GM18520 (cell line): Measurements from ENCODE around the gene ATAD3B.
"Not testable (repeated sequence)": the region's sequence is repeated elsewhere in the genome, so short reads cannot be mapped to it uniquely, and the experiment has no call there.

ENCODE experiments used
- ATAC-seq: cut with Tn5 transposase; IDR thresholded peaks from one replicate; pipeline ENCODE4 v1.9.1; 2021; ENCODE audit not compliant: unreplicated experiment

The ATAD3B gene

DNA sequence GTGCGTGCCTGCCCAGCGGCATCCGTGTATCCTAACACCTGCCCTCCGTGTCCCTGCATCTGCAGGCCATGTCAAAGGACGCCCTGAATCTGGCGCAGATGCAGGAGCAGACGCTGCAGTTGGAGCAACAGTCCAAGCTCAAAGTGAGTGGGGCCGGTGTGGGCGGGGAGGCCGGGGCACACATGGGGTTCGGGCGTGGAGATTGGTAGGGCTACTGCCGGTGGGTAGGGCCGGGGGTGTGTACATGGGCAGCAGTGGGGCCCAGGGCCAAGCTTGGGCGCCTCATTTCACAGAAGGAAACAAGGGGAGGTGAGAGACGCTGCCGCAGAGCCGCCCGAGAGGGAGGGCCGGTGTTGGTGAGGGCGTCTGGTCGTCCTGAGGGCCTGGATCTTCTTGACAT, 20.9 kb upstream of the ATAD3B start:
- ATAC-seq: not testable (repeated sequence)

DNA sequence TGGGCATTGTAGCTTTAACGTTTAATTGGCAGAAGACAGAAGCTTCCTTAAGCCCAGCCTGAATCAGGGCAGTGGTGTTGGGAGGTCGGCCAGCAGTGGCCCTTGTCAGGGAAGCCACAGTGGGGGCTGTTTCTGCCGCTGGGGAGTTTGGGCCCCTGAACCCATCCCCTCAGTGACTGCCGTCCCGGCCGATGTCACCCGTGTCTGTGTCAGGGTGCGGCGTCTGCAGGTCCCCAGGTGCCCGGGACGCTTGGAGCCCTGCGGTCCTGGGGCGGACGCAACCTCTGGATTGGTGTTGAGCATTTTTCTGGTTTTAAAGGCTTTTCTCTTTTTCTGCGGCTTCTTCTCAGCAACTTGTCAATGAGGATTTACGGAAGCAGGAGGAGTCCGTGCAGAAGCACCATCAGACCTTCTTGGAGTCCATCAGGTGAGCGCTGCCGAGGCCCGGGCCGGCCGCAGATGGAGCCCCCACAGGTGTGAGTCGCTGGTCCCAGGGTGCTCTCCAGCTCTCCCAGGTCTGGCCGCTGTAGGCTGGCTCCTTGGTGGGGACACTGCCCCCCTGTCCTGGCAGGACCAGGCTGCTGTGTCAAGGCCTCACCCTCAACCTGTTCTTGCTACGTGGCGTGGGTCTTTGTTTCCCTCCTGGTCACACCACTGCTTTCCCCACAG, 19.7 kb upstream of the ATAD3B start:
- no peak for ATAC-seq

DNA sequence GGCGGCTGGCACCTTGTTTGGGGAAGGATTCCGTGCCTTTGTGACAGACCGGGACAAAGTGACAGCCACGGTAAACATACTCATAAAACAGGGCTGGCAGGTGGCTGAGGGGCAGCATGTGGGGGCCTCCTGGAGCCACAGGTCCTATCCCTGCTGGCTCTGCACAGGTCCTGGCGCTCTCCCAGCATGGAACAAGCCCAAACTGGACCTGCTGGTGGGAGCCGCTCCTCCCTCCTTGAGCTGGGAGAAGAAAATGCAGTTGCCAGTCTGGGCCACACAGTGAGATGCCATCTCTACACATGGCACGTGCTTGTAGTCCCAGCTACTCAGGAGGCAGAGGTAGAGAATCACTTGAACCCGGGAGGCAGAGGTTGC, 19.2 kb upstream of the ATAD3B start:
- not testable (repeated sequence) for ATAC-seq

DNA sequence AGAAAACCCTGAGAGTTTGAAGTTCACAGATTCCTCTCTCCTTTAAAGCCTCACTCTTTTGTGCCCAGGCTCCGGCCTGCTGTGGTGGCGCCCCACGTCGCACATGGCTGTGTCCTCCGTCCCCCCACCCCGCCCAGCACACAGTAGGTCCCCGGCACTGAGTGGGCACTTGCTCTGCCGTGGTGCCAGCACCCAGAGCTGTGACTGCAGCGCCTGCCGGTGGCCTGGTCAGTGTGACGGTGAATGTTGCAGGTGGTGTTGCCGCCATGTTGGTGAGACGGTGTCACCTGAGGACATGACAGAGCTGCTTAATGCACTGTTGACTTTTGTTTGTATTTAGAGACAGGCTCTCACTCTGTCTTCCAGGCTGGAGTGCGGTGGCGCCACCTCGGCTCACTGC, 18.7 kb upstream of the ATAD3B start:
- ATAC-seq: no peak

DNA sequence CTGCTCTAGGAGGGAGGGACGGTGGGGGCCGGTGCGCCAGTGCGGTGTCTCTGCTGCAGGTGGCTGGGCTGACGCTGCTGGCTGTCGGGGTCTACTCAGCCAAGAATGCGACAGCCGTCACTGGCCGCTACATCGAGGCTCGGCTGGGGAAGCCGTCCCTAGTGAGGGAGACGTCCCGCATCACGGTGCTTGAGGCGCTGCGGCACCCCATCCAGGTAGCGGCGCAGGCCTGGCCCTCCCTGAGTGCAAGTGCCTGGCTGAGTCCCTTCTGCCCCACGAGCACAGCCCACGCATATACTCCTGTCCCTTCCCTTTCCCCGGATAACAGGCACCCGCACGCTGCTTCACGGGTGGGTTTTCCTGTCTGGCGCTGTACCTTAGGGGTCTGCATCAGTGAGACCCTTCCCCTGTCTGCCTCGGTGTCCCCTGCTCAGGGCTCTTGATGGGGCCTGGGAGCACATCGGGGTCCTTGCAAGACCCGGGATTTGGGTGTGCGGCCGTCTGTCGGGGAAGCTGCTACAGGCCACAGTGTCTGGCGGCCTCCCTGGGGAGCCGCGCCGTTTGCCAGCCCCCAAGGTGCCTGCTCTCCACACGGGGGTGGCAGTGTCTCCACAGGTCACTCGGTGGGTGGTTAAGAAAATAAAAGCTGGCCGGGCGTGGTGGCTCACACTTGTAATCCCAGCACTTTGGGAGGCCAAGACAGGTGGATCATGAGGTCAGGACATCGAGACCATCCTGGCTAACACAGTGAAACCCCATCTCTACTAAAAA, 17.1 kb upstream of the ATAD3B start:
- ATAC-seq: not testable (repeated sequence)

DNA sequence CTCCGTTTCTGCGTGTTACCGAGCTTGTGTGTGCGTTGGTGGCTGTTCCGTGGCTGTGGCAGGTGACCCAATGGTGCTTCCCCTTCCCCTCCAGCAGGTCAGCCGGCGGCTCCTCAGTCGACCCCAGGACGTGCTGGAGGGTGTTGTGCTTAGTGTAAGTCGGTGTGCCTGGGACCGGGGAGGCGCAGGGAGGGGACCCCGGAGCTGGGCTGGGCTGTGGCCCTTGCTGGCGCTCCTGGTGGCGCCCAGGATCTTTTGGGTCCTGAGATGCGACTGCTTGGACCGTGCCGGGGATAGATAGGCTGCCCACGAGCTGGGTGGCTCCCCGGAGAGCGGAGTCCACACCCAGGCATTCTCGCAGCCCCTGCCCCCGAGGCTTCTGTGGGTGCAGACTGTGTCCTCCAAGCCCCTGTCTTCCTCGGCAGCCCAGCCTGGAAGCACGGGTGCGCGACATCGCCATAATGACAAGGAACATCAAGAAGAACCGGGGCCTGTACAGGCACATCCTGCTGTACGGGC, 16.1 kb upstream of the ATAD3B start:
- no peak for ATAC-seq

DNA sequence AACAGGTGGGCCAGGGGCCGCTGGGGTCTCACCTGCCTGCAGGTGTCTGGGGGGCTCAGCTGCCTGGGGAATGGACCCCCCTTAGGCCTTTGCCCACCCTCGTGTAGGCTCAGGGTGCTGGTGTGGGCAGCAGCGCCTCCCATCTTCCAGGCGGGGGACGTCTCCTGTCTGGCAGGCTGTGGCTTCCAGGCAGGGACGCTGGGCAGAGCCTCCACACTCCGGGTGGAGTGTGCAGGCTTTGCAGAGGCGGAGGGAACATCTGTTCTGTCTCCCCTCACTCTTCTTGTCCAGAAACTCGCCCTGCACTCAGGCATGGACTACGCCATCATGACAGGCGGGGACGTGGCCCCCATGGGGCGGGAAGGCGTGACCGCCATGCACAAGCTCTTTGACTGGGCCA, 15.6 kb upstream of the ATAD3B start:
- not testable (repeated sequence) for ATAC-seq

DNA sequence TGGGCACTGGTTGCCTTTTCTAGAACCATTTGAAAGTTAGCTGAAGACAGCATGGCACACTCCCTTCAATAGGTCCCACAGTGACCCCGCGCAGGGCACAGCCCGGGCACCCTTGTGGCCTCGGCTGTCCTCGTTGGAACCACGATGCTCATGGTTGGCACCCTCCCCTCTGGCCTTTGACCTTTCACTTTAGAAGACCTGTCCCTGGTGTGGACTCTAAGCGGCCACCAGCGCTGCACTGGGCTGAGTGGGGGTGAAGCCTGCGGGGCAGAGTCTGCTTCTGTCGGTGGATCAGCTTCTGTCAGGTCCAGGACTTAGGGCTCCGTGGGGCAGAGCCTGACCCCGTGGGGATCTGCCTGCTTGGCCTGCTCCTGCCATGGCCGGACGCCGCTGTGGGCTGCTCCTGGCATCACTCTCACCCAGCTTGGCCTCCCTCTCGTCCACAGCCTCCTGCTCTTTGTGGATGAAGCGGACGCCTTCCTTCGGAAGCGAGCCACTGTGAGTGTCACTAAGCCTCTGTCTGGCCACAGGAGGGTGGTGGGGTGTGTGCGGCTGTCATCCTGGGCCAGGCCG, 14.8 kb upstream of the ATAD3B start:
- not testable (repeated sequence) for ATAC-seq

DNA sequence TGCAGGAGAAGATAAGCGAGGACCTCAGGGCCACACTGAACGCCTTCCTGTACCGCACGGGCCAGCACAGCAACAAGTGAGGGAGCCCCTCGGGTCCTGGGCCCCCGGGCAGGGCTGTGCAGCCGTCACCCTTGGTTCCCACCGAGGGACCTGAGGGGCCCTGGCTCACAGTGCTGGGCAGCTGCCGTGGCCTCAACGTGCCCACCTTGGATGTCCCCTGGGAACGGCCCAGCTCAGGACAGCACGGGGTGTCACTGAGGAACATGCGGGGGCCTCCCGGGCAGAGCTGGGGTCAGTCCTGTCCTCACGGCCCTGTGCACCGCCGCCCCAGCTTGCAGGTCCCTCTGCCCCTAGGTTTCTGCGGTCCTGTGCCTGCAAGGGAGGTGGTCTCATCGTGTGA, 12.4 kb upstream of the ATAD3B start:
- ATAC-seq: not testable (repeated sequence)

DNA sequence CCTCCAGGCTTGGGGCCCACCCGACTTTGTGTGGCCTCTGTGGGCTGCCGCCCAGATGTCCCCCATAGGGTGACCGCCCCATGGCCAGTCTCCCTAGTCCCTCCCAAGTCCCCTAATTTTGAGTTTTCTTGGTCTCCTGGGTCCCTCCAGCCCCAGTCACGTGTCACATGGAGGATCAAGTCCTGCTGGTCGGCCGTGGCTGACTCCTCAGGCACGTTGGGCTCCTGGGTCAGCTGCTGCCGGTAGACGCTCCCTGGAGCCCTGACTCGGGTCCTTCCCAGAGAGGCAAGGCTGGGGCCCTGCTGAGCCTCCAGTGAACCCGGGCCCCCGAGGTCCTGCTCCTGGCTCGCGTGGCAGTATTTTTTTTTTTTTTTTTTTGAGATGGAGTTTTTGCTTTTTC, 11.9 kb upstream of the ATAD3B start:
- ATAC-seq: not testable (repeated sequence)

DNA sequence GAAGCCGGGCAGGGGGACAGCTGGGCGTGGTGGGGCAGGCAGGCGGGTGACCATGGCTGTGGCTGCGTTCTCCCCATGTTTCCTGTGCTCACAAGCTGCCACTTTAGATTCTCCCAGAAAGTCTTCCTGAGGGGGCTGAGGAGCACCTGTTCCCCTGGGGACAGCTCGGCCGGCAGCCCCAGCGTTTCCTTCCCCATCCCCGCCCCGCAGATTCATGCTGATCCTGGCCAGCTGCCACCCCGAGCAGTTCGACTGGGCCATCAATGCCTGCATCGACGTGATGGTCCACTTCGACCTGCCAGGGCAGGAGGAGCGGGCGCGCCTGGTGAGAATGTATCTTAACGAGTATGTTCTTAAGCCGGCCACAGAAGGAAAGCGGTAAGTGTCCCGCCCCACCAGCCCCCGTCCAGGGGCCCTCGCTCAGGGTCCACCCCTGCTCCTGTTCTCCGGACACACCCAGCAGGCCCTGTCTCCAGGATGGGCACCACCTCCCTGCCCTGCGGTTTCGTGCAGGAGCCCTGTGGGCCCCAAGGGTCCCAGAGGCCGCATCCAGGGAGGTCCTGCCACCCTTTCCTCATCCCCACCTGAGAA, 10.9 kb upstream of the ATAD3B start:
- no peak for ATAC-seq

DNA sequence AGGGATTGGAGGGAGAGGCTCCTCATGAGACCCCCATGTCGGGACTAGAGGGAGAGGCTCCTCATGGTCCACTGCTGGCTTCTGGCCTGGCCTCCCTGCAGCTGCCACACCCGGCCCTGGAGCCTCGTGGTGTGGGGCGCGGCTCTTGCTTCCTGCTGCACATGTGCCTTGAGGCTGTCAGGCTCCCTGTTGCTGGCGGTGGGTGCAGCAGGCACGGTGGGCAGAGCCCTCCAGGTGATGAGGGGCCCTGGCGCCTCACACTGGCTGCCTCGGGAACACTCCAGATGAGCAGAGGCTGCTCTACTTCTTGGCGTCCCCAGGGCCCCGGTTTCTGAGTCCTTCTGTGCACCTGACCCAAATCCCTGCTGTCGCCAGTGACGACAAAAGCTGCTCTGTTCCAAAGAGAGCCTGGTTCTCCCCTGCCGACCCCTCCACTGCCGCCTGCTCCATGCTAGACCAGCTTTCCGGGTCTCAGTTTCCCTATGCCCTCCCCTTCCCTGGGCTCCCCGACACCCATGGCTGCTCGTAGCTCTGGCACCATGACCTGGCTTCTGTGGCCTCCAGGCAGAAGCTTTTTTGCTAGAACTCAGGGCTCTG, 9.7 kb upstream of the ATAD3B start:
- ATAC-seq: no peak

DNA sequence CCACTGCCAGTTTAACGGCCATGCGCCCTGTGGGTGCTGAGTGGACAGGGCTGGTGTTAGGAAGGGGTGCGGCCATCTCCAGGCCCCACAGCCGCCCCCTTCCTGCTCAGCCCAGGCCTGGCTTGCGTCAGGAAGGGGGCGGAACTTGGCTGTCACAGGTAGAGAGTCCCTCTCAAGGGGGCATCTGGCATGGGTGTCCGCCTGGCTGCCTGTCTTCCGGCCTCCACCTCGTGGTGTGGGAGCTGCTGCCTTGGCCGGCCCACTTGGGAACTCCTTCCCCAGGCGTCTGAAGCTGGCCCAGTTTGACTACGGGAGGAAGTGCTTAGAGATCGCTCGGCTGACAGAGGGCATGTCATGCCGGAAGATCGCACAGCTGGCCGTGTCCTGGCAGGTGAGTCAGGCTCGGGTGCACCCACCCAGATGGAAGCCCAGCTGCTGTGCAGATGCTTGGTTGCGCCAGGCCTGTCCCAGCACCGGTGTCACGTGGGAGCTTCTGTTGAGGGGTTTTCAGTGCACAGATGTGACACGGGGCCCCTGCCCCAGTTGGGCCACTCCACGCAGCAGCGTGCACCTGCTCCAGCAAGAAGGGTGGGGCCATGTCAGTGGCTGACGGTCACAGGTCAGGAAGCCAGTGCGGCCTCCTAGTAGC, 9.1 kb upstream of the ATAD3B start:
- no peak for ATAC-seq

DNA sequence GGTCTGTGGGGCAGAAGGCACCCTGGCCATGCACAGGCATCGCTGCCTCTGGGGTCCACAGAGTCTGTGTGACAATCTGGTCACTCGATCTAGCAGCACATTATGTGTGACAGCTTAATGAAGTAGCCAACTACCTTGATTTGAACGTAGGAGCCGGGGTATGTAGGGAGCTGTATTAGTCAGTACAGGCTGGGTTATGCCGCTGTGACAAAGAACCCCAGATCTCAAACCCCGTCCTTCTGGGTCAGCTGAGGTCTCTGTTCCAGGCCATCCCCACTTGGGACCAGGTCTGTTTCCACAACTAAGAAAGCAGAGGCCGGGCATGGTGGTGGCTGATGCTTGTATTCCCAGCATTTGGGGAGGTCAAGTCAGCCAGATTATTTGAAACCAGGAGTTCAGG, 8.3 kb upstream of the ATAD3B start:
- ATAC-seq: no peak

DNA sequence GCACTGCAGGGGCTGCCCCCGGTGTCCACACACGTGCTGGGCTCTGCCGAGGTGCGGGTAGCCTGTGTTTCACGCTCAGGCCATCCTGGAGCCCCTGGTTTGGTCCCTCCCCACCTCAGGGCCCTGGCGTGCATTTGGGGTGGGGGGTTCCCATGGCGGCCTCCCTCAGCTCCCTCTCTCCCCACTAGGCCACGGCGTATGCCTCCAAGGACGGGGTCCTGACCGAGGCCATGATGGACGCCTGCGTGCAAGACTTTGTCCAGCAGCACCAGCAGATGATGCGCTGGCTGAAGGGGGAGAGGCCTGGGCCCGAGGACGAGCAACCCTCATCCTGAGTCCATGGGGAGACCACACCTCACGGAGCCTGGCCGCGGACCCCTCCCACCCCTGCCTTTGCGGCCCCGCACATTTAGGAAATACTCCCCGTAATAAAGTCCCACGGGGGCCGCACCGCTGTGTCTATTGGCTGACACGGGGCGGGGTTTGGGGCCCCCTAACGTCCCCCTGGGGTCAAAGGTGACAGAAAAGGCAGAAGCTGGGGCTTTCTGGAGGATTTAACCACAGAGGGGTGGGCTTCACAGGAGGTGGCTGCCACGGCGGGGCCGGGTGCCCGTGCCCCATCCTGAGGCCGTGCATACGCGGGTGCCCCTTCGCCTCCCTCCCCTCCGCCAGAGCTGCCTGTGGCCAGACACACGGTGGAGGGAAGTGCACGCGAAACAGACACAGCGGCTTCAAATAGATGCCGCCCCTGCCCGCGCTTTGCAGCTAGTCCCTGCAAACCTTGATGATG, 3.2 kb upstream of the ATAD3B start:
- not testable (repeated sequence) for ATAC-seq

DNA sequence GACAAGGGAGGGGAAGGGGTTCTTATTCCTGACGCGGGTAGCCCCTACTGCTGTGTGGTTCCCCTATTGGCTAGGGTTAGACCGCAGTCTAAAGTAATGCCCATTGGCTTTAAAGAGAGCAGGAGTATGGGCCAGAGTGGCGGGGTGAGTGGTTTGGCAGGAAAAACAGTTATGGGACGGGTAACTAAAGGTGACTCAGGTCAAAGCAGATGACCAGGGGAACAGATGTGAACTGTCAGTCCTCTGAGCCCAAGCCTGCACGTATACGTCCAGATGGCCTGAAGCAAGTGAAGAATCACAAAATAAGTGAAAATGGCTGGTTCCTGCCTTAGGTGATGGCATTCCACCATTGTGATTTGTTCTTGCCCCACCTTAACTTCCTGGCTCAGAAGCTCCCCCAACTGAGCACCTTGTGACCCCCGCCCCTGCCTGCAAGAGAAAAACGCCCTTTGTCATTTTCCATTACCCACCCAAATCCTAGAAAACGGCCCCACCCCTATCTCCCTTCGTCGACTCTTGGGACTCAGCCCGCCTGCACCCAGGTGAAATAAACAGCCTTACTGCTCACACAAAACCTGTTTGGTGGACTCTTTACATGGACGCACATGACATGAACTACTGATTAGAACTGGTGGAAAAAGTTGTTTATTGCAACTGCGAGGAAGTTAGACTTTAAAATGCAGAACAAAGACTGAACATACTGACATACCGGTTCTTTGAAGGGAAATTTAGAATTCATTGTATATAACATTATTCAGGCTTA, 758 bp upstream of the ATAD3B start:
- no peak for ATAC-seq

DNA sequence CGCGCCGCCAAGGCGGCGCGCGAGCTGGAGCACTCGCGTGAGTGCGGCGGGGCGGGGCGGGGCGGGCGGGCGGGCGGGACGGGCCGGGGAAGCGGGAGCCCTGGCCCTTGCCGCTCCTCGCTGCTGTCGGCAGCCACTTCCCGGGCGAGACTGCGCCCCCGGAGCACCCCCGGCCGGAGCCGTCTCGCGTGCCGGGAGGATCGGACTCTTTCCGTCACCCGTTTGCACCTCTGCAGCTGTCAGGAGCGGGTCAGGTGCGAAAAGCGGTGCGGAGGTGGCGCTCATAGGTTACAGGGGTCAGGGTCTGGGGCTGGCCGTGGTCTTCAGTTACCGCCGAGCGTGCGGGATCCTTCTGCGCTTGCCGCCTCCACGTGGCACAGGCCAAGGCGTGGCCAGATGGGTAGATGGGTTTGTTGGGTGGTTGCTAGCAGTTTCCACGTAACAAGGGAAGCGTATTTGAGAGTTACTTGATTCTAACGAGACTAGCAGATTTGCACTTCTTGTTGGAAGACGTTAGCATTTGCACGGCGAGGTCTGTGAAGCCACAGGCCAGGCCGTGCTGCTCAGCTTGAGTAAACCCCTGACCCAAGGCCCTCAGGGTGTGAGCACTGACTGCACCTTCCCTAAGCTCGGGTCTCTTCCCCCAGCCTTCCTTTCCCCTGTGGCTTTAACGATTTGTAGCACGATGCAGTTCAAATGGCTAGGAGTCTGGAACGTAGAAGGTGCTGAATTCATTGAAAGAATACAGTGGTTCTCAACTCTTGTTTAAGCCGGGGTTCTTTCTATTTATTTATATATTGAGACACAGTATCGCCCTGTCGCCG, 700 bp downstream of the ATAD3B start:
- ATAC-seq: not testable (repeated sequence)

DNA sequence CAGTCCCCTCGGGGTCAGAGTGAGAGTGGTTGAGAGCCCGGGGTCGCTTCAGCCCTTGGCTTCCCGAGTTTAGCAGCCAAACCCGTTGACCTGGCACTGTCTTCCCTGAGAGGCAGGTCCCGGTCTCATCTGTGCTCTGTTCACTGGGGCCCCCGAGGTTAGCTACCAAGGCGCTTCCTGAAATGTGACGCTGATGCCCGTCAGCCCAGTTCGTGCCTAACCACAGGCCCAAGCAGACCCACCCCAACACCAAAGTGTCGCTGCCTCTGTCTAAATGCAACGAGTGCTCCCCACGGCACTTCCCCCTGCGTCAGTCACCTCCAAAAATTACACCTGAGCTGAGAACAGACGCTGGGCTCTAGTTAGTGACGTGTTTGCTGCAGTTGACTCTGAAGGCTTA, 4.4 kb downstream of the ATAD3B start:
- ATAC-seq: not testable (repeated sequence)
